NT2/D1 (cell line): ENCODE measurements around the gene CD63.

ENCODE experiments used
- DNase-seq: peaks from one replicate; pipeline ENCODE4 v3.0.0-alpha.2; 2011; ENCODE audit warnings: low read depth, low spot score
- H3K27me3 ChIP-seq: 2 replicates; pipeline ENCODE4 v1.6.0; 2011; ENCODE audit warnings: mild to moderate bottlenecking; ENCODE audit not compliant: insufficient read length, insufficient read depth
- H3K36me3 ChIP-seq: 2 replicates; pipeline ENCODE4 v1.6.1; 2011; ENCODE audit warnings: mild to moderate bottlenecking, low read length, mixed read lengths; ENCODE audit not compliant: insufficient read depth, insufficient read length
- H3K4me1 ChIP-seq: 2 replicates; pipeline ENCODE4 v1.5.1; 2011; ENCODE audit not compliant: insufficient read depth, insufficient read length
- H3K4me3 ChIP-seq: 2 replicates; pipeline ENCODE4 v1.5.1; 2011; ENCODE audit warnings: low read depth; ENCODE audit not compliant: insufficient read length
- H3K9ac ChIP-seq: 2 replicates; pipeline ENCODE4 v1.6.0; 2011; ENCODE audit warnings: low read depth; ENCODE audit not compliant: insufficient read length
- H3K9me3 ChIP-seq: 2 replicates; pipeline ENCODE4 v1.5.1; 2011; ENCODE audit warnings: mild to moderate bottlenecking, low read length; ENCODE audit not compliant: insufficient read depth
- SUZ12 ChIP-seq: IDR thresholded peaks from 2 replicates; pipeline ENCODE4 v1.6.1; 2011; ENCODE audit not compliant: insufficient read length, insufficient read depth; ENCODE audit errors: extremely low read depth
- YY1 ChIP-seq: IDR thresholded peaks from 2 replicates; pipeline ENCODE4 v1.6.1; 2011; ENCODE audit not compliant: insufficient read length, insufficient read depth
- ZNF274 ChIP-seq: IDR thresholded peaks from 2 replicates; pipeline ENCODE4 v1.6.1; 2011; ENCODE audit warnings: mild to moderate bottlenecking, low read depth, low read length

Gene CD63

GRCh38 chr12:55685671-55686070 is 43.1 kb downstream of the CD63 start:
- peaks cover 36% of the 10 kb centered on the region for H3K36me3 ChIP-seq
- no peaks in the 10 kb centered on the region for H3K4me1 ChIP-seq
- no peak for TF ChIP-seq ZNF274
- H3K4me3 ChIP-seq, result no peak overlapping the region
- DNase-seq, result no peak
- H3K27me3 ChIP-seq, result no peaks in the 10 kb centered on the region
- no peak overlapping the region for H3K9ac ChIP-seq
- no peaks in the 10 kb centered on the region for H3K9me3 ChIP-seq

- no peaks in the 10 kb centered on the region for H3K9me3 ChIP-seq
- no peak for DNase-seq
- H3K9ac ChIP-seq, result no peak overlapping the region
- H3K27me3 ChIP-seq, result no peaks in the 10 kb centered on the region
- H3K4me3 ChIP-seq, result no peak overlapping the region
- no peaks in the 10 kb centered on the region for H3K4me1 ChIP-seq
- no peak for TF ChIP-seq YY1
- TF ChIP-seq ZNF274, result no peak
- no peak for TF ChIP-seq SUZ12
- peaks cover 36% of the 10 kb centered on the region for H3K36me3 ChIP-seq
Observed at GRCh38 chr12:55684761-55685370, 43.9 kb downstream of the CD63 start.

- no peak overlapping the region for H3K4me3 ChIP-seq
- no peaks in the 10 kb centered on the region for H3K27me3 ChIP-seq
- peaks cover 35% of the 10 kb centered on the region for H3K36me3 ChIP-seq
- DNase-seq, result no peak
- no peaks in the 10 kb centered on the region for H3K4me1 ChIP-seq
- H3K9me3 ChIP-seq, result no peaks in the 10 kb centered on the region
- no peak overlapping the region for H3K9ac ChIP-seq
- TF ChIP-seq YY1 (no peak), ZNF274 (no peak), SUZ12 (no peak)
Observed at GRCh38 chr12:55683676-55684075, 45.1 kb downstream of the CD63 start.

GRCh38 chr12:55682087-55682796 is 46.6 kb downstream of the CD63 start:
- H3K4me3 ChIP-seq, result peak overlapping the region; percentile 50
- H3K27me3 ChIP-seq, result no peaks in the 10 kb centered on the region
- no peaks in the 10 kb centered on the region for H3K9me3 ChIP-seq
- peak overlapping the region; percentile 69 for H3K9ac ChIP-seq
- H3K36me3 ChIP-seq, result peaks cover 25% of the 10 kb centered on the region
- H3K4me1 ChIP-seq, result no peaks in the 10 kb centered on the region
- DNase-seq, result no peak
- TF ChIP-seq SUZ12, result no peak
- no peak for TF ChIP-seq YY1
- no peak for TF ChIP-seq ZNF274

- no peak for TF ChIP-seq YY1
- no peak for TF ChIP-seq SUZ12
- TF ChIP-seq ZNF274, result no peak
- DNase-seq, result peak; percentile 58
- Histone ChIP-seq H3K4me1 (no peaks in the 10 kb centered on the region), H3K9ac (peak overlapping the region; percentile 69), H3K4me3 (peak overlapping the region; percentile 50), H3K9me3 (no peaks in the 10 kb centered on the region), H3K27me3 (no peaks in the 10 kb centered on the region), H3K36me3 (peaks cover 19% of the 10 kb centered on the region)
Observed at GRCh38 chr12:55681142-55682077, 47.4 kb downstream of the CD63 start.

GRCh38 chr12:55679691-55680090 is 49.1 kb downstream of the CD63 start:
- Histone ChIP-seq H3K9me3 (no peaks in the 10 kb centered on the region), H3K36me3 (peaks cover 2% of the 10 kb centered on the region), H3K27me3 (no peaks in the 10 kb centered on the region), H3K9ac (no peak overlapping the region), H3K4me3 (no peak overlapping the region), H3K4me1 (no peaks in the 10 kb centered on the region)
- DNase-seq, result no peak
- TF ChIP-seq SUZ12 (no peak), YY1 (no peak)

- Histone ChIP-seq H3K36me3 (no peaks in the 10 kb centered on the region), H3K27me3 (no peaks in the 10 kb centered on the region), H3K9me3 (no peaks in the 10 kb centered on the region), H3K9ac (no peak overlapping the region), H3K4me3 (no peak overlapping the region), H3K4me1 (no peaks in the 10 kb centered on the region)
- no peak for TF ChIP-seq SUZ12
- DNase-seq, result no peak
Observed at GRCh38 chr12:55676707-55677106, 52.1 kb downstream of the CD63 start.
